ENCODE data around the gene HLX.

HLX gene

DNA sequence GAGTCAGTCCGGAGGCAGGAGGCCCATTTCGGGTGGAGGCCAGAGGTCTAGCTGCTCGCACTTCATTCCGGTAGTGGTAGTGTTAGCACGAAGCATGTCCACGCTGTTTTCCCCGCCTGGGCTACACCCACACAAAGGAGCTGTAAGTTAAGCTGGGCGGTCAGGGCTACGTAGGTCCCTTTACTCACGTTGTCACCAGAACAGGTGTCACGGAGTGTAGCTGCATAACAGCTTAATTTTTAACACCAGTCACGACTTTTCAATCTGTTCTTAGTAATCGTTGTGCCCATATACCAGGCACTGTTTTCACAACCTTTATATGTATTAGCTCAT, 15.6 kb downstream of the HLX start:
- Histone ChIP-seq H4K20me1 (ENCODE audit: insufficient read depth, low read length) (no peaks in the 10 kb centered on the region), H3K27me3 (ENCODE audit: low read depth, low read length) (no peaks in the 10 kb centered on the region), H2AFZ (ENCODE audit: low read depth, low read length) (no peak overlapping the region), H3K4me1 (ENCODE audit: low read length) (no peaks in the 10 kb centered on the region), H3K9me3 (ENCODE audit: insufficient read depth, low read length) (no peaks in the 10 kb centered on the region), H3K9ac (ENCODE audit: low read length) (no peak overlapping the region), H3K79me2 (ENCODE audit: low read length) (no peaks in the 10 kb centered on the region), H3K4me2 (ENCODE audit: low read length) (no peak overlapping the region), H3K36me3 (replicated peaks; ENCODE audit: low read depth, low read length) (no peaks in the 10 kb centered on the region), H3K27ac (ENCODE audit: low read length) (no peak overlapping the region), H3K4me3 (ENCODE audit: low read length) (no peak overlapping the region)
- TF ChIP-seq, protein P1, sequence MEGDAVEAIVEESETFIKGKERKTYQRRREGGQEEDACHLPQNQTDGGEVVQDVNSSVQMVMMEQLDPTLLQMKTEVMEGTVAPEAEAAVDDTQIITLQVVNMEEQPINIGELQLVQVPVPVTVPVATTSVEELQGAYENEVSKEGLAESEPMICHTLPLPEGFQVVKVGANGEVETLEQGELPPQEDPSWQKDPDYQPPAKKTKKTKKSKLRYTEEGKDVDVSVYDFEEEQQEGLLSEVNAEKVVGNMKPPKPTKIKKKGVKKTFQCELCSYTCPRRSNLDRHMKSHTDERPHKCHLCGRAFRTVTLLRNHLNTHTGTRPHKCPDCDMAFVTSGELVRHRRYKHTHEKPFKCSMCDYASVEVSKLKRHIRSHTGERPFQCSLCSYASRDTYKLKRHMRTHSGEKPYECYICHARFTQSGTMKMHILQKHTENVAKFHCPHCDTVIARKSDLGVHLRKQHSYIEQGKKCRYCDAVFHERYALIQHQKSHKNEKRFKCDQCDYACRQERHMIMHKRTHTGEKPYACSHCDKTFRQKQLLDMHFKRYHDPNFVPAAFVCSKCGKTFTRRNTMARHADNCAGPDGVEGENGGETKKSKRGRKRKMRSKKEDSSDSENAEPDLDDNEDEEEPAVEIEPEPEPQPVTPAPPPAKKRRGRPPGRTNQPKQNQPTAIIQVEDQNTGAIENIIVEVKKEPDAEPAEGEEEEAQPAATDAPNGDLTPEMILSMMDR (IDR thresholded peaks at IDR 0.05; ENCODE audit: low read depth, low read length) = no peak
- TF ChIP-seq EZH2phosphoT487 (IDR thresholded peaks at IDR 0.05; ENCODE audit: low read depth) = no peak

DNA sequence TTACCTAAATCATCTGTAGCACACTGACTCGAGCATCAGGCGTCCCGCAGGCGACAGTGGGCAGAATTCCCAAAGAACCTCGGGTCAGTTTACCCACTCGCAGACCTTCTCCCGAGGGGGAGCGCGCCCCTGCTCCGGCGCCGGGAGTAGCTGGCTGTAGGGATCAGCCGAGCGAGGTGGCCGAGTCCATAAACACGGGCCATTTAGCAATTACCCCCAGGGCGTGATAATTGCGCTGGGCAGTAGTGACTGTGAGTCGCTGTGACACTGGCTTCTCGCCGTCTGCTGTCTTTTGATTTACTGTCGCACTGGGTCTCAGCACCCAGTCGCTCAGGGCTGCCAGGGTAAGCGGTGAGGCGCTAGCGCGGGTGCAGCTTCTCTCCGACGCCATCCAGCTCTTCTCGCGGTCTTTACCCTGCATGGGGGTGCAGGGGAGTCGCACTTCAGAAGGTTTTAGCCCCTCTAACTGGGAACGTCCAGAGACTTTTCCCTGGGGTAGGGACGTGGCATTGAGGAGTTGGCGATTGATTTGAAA, 16.2 kb downstream of the HLX start:
- Histone ChIP-seq H3K4me3 (ENCODE audit: low read length) (no peak overlapping the region), H3K27ac (ENCODE audit: low read length) (no peak overlapping the region), H4K20me1 (ENCODE audit: insufficient read depth, low read length) (no peaks in the 10 kb centered on the region), H3K27me3 (ENCODE audit: low read depth, low read length) (0 out of 2 replicates have a peak, but pooled peaks cover under 1% of the 10 kb centered on the region), H3K4me2 (ENCODE audit: low read length) (no peak overlapping the region), H3K79me2 (ENCODE audit: low read length) (no peaks in the 10 kb centered on the region), H3K4me1 (ENCODE audit: low read length) (no peaks in the 10 kb centered on the region), H3K9ac (ENCODE audit: low read length) (no peak overlapping the region), H3K36me3 (replicated peaks; ENCODE audit: low read depth, low read length) (no peaks in the 10 kb centered on the region), H3K9me3 (ENCODE audit: insufficient read depth, low read length) (no peaks in the 10 kb centered on the region), H2AFZ (ENCODE audit: low read depth, low read length) (no peak overlapping the region)
- TF ChIP-seq EZH2phosphoT487 (IDR thresholded peaks at IDR 0.05; ENCODE audit: low read depth) = no peak
- TF ChIP-seq, protein P1 (IDR thresholded peaks at IDR 0.05; ENCODE audit: low read depth, low read length) = no peak

DNA sequence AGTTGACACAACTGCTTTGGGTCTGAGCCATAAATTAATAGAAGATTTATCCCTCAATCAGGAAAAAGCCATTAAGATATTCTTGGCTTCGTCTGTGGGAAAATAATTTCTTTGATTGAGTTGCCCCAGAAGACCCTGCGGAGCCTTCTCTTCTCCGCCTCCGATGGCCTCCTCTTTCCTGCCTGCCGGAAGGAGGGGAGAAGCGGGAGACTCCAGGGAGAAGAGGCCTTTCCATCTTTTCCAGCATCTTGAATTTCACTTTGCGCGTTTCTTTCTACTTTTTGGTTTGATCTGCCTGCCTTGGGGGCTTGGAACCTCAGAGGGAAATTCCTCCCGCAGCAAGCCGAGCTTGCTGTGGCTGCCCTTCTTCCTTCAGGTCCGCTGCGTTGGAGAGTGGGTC, 16.8 kb downstream of the HLX start:
- Histone ChIP-seq H3K27ac (ENCODE audit: low read length) (no peak overlapping the region), H3K27me3 (ENCODE audit: low read depth, low read length) (0 out of 2 replicates have a peak, but pooled peaks cover 7% of the 10 kb centered on the region), H3K9me3 (ENCODE audit: insufficient read depth, low read length) (no peaks in the 10 kb centered on the region), H3K4me2 (ENCODE audit: low read length) (no peak overlapping the region), H4K20me1 (ENCODE audit: insufficient read depth, low read length) (no peaks in the 10 kb centered on the region), H3K9ac (ENCODE audit: low read length) (no peak overlapping the region), H3K36me3 (replicated peaks; ENCODE audit: low read depth, low read length) (no peaks in the 10 kb centered on the region), H3K4me3 (ENCODE audit: low read length) (no peak overlapping the region), H3K4me1 (ENCODE audit: low read length) (no peaks in the 10 kb centered on the region), H3K79me2 (ENCODE audit: low read length) (no peaks in the 10 kb centered on the region), H2AFZ (ENCODE audit: low read depth, low read length) (no peak overlapping the region)
- TF ChIP-seq, protein P1 (IDR thresholded peaks at IDR 0.05; ENCODE audit: low read depth, low read length) = no peak
- no peak for TF ChIP-seq EZH2phosphoT487 (IDR thresholded peaks at IDR 0.05; ENCODE audit: low read depth)

DNA sequence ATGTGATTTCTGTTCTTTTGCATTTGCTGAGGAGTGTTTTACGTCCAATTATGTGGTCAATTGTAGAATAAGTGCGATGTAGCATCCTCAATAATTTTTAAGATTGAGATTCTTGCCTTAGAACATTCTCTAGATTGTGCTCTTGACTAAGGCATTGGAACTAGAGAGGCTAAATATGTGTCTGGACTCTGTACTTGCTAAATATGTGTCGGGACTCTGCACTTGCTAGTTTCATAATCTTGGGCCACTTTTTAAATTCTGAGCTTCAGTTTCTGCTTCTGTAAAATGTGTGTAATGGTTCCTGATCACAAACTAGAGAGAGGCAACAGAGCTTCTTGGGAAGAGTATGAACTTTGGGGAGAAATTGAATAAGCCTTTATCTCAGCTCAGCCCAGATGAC, 21.6 kb downstream of the HLX start:
- H3K4me1 ChIP-seq (ENCODE audit: low read length) = no peaks in the 10 kb centered on the region
- H3K27me3 ChIP-seq (ENCODE audit: low read depth, low read length) = peaks cover 8% of the 10 kb centered on the region
- H3K4me2 ChIP-seq (ENCODE audit: low read length) = no peak overlapping the region
- no peaks in the 10 kb centered on the region for H4K20me1 ChIP-seq (ENCODE audit: insufficient read depth, low read length)
- H3K4me3 ChIP-seq (ENCODE audit: low read length) = no peak overlapping the region
- H3K9ac ChIP-seq (ENCODE audit: low read length) = no peak overlapping the region
- no peaks in the 10 kb centered on the region for H3K9me3 ChIP-seq (ENCODE audit: insufficient read depth, low read length)
- H3K36me3 ChIP-seq (replicated peaks; ENCODE audit: low read depth, low read length) = no peaks in the 10 kb centered on the region
- no peak overlapping the region for H2AFZ ChIP-seq (ENCODE audit: low read depth, low read length)
- H3K27ac ChIP-seq (ENCODE audit: low read length) = no peak overlapping the region
- no peak for TF ChIP-seq EZH2phosphoT487 (IDR thresholded peaks at IDR 0.05; ENCODE audit: low read depth)
- TF ChIP-seq, protein P1 (IDR thresholded peaks at IDR 0.05; ENCODE audit: low read depth, low read length) = no peak
- no peaks in the 10 kb centered on the region for H3K79me2 ChIP-seq (ENCODE audit: low read length)
